ENCODE data around the gene IFNL3.
"Not testable (repeated sequence)": the region's sequence is repeated elsewhere in the genome, so short reads cannot be mapped to it uniquely, and the experiment has no call there.

DNA sequence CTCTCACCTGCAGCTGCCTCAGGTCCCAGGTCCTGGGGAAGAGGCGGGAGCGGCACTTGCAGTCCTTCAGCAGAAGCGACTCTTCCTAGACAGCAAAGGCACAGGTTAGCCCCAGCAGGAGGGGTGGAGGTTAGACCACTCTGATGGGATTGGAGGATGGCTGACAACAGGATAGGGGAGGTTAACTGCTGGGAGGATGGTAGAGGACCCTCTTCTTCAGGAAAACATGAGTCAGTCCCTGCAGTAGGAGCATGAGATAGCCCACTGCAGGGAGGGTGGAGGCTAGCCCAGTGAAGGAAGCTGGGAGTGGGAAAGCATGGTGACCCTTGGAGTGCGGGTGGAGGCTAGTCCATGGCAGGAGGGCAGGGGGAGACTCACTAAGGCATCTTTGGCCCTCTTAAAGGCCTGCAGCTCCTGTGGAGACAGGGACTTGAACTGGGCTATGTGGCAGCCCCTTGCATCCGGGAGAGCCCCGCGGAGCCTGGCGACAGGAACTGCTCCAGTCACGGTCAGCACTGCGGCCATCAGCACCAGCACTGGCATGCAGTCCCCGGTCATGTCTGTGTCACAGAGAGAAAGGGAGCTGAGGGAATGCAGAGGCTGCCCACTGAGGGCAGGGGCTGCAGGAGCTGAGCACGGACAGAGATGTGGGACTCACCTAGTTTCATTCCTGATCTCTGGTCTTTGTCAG, at the start of gene IFNL3:
- not testable (repeated sequence) for TF ChIP-seq POLR2AphosphoS5 (IDR thresholded peaks at IDR 0.05; ENCODE audit: borderline replicate concordance, low read depth, low read length); EZH2 (IDR thresholded peaks at IDR 0.05); FOXP2 (optimal IDR thresholded peaks at IDR 0.05; ENCODE audit: control extremely low read depth, extremely low read length, insufficient read depth)
